HEK293 (cell line): Measurements from ENCODE around the gene TPRKB.
"Not testable (repeated sequence)": the region's sequence is repeated elsewhere in the genome, so short reads cannot be mapped to it uniquely, and the experiment has no call there.

Source experiments
- SP2 ChIP-seq: fragments of 450-650 bp; formaldehyde crosslinking; IDR thresholded peaks from 2 replicates; pipeline ENCODE4 v1.5.1; 2016; ENCODE audit warnings: missing biosample characterization, missing genetic modification characterization
- YY1 ChIP-seq: fragments of 450-650 bp; formaldehyde crosslinking; IDR thresholded peaks from 2 replicates; pipeline ENCODE4 v1.5.1; 2018; ENCODE audit warnings: missing biosample characterization, missing genetic modification characterization
- ZFP41 ChIP-seq: fragments of 450-650 bp; formaldehyde crosslinking; IDR thresholded peaks from 2 replicates; pipeline ENCODE4 v1.5.1; 2016; ENCODE audit warnings: missing biosample characterization, missing genetic modification characterization, borderline replicate concordance
- ZNF112 ChIP-seq: fragments of 450-650 bp; formaldehyde crosslinking; IDR thresholded peaks from 2 replicates; pipeline ENCODE4 v1.5.0; 2017; ENCODE audit warnings: missing biosample characterization, missing genetic modification characterization
- ZNF138 ChIP-seq: fragments of 450-650 bp; formaldehyde crosslinking; IDR thresholded peaks from 2 replicates; pipeline ENCODE4 v1.5.1; 2016; ENCODE audit warnings: missing biosample characterization, missing genetic modification characterization, borderline replicate concordance
- ZNF560 ChIP-seq: fragments of 450-650 bp; formaldehyde crosslinking; IDR thresholded peaks from 2 replicates; pipeline ENCODE4 v1.5.1; 2017; ENCODE audit warnings: missing biosample characterization, missing genetic modification characterization, borderline replicate concordance
- ZNF768 ChIP-seq: fragments of 450-650 bp; formaldehyde crosslinking; IDR thresholded peaks from 2 replicates; pipeline ENCODE4 v1.5.1; 2018; ENCODE audit warnings: missing biosample characterization, mild to moderate bottlenecking, missing genetic modification characterization
- ZXDB ChIP-seq: fragments of 450-650 bp; formaldehyde crosslinking; IDR thresholded peaks from 2 replicates; pipeline ENCODE4 v1.5.1; 2016; ENCODE audit warnings: missing biosample characterization, missing genetic modification characterization
- TF ChIP-seq, protein P1 (sequence below): fragments of 450-650 bp; formaldehyde crosslinking; IDR thresholded peaks from 2 replicates; pipeline ENCODE4 v1.5.1; 2016; ENCODE audit warnings: missing biosample characterization, missing genetic modification characterization
- TF ChIP-seq, protein P2 (sequence below): fragments of 450-650 bp; formaldehyde crosslinking; IDR thresholded peaks from 2 replicates; pipeline ENCODE4 v1.5.1; 2016; ENCODE audit warnings: missing biosample characterization, missing genetic modification characterization
- TF ChIP-seq, protein P3 (sequence below): fragments of 450-650 bp; formaldehyde crosslinking; conservative IDR thresholded peaks from 2 replicates; pipeline ENCODE4 v1.5.1; 2016; ENCODE audit warnings: low read depth, missing biosample characterization, missing genetic modification characterization
- TF ChIP-seq, protein P4 (sequence below): fragments of 450-650 bp; formaldehyde crosslinking; IDR thresholded peaks from 2 replicates; pipeline ENCODE4 v1.5.1; 2016; ENCODE audit warnings: missing biosample characterization, missing genetic modification characterization

DNA sequence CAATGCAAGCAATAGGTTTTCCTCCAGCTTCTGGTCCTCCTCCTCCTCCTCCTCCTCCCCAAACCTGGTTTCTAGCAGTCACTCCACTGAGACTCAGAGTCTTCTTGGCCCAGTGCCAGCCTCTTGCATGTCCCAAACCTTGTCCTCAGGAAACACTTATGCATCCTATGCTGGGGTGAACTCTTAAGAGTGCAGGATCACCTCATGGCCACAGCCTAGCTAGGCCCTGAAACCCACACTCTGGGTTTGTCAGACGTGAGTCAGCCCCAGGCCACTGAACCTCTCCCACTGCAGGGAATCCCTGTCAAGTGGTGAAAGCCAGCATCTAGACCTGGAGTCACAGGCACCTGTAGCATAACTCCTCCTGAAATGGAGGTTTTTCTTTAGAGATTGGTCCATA is 52.8 kb downstream of the TPRKB start:
- TF ChIP-seq, protein P1, sequence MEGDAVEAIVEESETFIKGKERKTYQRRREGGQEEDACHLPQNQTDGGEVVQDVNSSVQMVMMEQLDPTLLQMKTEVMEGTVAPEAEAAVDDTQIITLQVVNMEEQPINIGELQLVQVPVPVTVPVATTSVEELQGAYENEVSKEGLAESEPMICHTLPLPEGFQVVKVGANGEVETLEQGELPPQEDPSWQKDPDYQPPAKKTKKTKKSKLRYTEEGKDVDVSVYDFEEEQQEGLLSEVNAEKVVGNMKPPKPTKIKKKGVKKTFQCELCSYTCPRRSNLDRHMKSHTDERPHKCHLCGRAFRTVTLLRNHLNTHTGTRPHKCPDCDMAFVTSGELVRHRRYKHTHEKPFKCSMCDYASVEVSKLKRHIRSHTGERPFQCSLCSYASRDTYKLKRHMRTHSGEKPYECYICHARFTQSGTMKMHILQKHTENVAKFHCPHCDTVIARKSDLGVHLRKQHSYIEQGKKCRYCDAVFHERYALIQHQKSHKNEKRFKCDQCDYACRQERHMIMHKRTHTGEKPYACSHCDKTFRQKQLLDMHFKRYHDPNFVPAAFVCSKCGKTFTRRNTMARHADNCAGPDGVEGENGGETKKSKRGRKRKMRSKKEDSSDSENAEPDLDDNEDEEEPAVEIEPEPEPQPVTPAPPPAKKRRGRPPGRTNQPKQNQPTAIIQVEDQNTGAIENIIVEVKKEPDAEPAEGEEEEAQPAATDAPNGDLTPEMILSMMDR (tag by site-specific recombination): not testable (repeated sequence)
- TF ChIP-seq, protein P2, sequence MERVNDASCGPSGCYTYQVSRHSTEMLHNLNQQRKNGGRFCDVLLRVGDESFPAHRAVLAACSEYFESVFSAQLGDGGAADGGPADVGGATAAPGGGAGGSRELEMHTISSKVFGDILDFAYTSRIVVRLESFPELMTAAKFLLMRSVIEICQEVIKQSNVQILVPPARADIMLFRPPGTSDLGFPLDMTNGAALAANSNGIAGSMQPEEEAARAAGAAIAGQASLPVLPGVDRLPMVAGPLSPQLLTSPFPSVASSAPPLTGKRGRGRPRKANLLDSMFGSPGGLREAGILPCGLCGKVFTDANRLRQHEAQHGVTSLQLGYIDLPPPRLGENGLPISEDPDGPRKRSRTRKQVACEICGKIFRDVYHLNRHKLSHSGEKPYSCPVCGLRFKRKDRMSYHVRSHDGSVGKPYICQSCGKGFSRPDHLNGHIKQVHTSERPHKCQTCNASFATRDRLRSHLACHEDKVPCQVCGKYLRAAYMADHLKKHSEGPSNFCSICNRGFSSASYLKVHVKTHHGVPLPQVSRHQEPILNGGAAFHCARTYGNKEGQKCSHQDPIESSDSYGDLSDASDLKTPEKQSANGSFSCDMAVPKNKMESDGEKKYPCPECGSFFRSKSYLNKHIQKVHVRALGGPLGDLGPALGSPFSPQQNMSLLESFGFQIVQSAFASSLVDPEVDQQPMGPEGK (tag by site-specific recombination): not testable (repeated sequence)
- not testable (repeated sequence) for TF ChIP-seq ZXDB (tag by site-specific recombination); YY1 (tag by site-specific recombination); SP2 (tag by site-specific recombination); ZNF138 (tag by site-specific recombination); ZNF768 (tag by site-specific recombination); ZNF112; ZFP41 (tag by site-specific recombination); ZNF560 (tag by site-specific recombination)
- TF ChIP-seq, protein P3, sequence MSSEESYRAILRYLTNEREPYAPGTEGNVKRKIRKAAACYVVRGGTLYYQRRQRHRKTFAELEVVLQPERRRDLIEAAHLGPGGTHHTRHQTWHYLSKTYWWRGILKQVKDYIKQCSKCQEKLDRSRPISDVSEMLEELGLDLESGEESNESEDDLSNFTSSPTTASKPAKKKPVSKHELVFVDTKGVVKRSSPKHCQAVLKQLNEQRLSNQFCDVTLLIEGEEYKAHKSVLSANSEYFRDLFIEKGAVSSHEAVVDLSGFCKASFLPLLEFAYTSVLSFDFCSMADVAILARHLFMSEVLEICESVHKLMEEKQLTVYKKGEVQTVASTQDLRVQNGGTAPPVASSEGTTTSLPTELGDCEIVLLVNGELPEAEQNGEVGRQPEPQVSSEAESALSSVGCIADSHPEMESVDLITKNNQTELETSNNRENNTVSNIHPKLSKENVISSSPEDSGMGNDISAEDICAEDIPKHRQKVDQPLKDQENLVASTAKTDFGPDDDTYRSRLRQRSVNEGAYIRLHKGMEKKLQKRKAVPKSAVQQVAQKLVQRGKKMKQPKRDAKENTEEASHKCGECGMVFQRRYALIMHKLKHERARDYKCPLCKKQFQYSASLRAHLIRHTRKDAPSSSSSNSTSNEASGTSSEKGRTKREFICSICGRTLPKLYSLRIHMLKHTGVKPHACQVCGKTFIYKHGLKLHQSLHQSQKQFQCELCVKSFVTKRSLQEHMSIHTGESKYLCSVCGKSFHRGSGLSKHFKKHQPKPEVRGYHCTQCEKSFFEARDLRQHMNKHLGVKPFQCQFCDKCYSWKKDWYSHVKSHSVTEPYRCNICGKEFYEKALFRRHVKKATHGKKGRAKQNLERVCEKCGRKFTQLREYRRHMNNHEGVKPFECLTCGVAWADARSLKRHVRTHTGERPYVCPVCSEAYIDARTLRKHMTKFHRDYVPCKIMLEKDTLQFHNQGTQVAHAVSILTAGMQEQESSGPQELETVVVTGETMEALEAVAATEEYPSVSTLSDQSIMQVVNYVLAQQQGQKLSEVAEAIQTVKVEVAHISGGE (tag by site-specific recombination): not testable (repeated sequence)
- TF ChIP-seq, protein P4, sequence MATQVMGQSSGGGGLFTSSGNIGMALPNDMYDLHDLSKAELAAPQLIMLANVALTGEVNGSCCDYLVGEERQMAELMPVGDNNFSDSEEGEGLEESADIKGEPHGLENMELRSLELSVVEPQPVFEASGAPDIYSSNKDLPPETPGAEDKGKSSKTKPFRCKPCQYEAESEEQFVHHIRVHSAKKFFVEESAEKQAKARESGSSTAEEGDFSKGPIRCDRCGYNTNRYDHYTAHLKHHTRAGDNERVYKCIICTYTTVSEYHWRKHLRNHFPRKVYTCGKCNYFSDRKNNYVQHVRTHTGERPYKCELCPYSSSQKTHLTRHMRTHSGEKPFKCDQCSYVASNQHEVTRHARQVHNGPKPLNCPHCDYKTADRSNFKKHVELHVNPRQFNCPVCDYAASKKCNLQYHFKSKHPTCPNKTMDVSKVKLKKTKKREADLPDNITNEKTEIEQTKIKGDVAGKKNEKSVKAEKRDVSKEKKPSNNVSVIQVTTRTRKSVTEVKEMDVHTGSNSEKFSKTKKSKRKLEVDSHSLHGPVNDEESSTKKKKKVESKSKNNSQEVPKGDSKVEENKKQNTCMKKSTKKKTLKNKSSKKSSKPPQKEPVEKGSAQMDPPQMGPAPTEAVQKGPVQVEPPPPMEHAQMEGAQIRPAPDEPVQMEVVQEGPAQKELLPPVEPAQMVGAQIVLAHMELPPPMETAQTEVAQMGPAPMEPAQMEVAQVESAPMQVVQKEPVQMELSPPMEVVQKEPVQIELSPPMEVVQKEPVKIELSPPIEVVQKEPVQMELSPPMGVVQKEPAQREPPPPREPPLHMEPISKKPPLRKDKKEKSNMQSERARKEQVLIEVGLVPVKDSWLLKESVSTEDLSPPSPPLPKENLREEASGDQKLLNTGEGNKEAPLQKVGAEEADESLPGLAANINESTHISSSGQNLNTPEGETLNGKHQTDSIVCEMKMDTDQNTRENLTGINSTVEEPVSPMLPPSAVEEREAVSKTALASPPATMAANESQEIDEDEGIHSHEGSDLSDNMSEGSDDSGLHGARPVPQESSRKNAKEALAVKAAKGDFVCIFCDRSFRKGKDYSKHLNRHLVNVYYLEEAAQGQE (tag by site-specific recombination): not testable (repeated sequence)
